IMR-90 (cell line): Measurements from ENCODE around the gene TRIO. TPM values are rescaled to one million over a fixed set of nuclear protein-coding genes. Genes with fewer than 3 reads are reported as not detected.

ENCODE experiments used
- ATAC-seq: fragments of 200-7000 bp; cut with Tn5 transposase; 2 replicates; pipeline ENCODE4 v1.9.1; 2020; ENCODE audit warnings: low read depth, mild to moderate bottlenecking, moderate library complexity
- BruUV-seq: library from RNA; stranded (reverse); fragments of 400-500 nt; replicated peaks from 2 replicates; lab custom pipeline; 2021; lab: Mats Ljungman, UMichigan
- CTCF ChIA-PET: fragments of 300-600 bp; formaldehyde crosslinking; extraction: SDS; loops from one replicate; lab custom pipeline; 2021; ENCODE audit warnings: antibody characterized with exemption; lab: Yijun Ruan, JAX
- POLR2A ChIA-PET: fragments of 300-600 bp; sonication (Branson Sonifier 250); formaldehyde crosslinking; loops from one replicate; lab custom pipeline; 2022; ENCODE audit warnings: antibody characterized with exemption; ENCODE audit not compliant: unreplicated experiment; lab: Charles Lee
- DNase-seq: peaks from one replicate; pipeline ENCODE4 v3.0.0; 2013
- H2AFZ ChIP-seq: replicated peaks from 2 replicates; pipeline ENCODE3; 2013; ENCODE audit warnings: low read length, mild to moderate bottlenecking; ENCODE audit not compliant: poor library complexity
- H2AK5ac ChIP-seq: 2 replicates; pipeline ENCODE4 v1.6.1; 2013; ENCODE audit warnings: low read depth, low read length, inconsistent platforms
- H2AK9ac ChIP-seq: replicated peaks from 2 replicates; pipeline ENCODE3; 2013; ENCODE audit warnings: mild to moderate bottlenecking, low read depth, low read length, moderate library complexity; ENCODE audit not compliant: poor library complexity
- H2BK120ac ChIP-seq: 2 replicates; pipeline ENCODE4 v1.6.1; 2013; ENCODE audit warnings: low read depth, low read length, inconsistent platforms
- H2BK15ac ChIP-seq: 3 replicates; pipeline ENCODE4 v1.6.1; 2013; ENCODE audit warnings: low read depth, low read length, inconsistent platforms
- H2BK20ac ChIP-seq: 2 replicates; pipeline ENCODE4 v1.6.1; 2013; ENCODE audit warnings: low read depth, mild to moderate bottlenecking, inconsistent platforms, low read length, moderate library complexity
- H2BK5ac ChIP-seq: 2 replicates; pipeline ENCODE4 v1.6.1; 2013; ENCODE audit warnings: mild to moderate bottlenecking, low read depth, low read length, inconsistent platforms; ENCODE audit not compliant: poor library complexity, severe bottlenecking
- H3K14ac ChIP-seq: replicated peaks from 2 replicates; pipeline ENCODE4 v1.6.1; 2013; ENCODE audit warnings: low read depth, low read length, inconsistent platforms
- H3K18ac ChIP-seq: 2 replicates; pipeline ENCODE4 v1.6.1; 2013; ENCODE audit warnings: low read depth, low read length, control low read depth
- H3K23ac ChIP-seq: 2 replicates; pipeline ENCODE4 v1.6.1; 2013; ENCODE audit warnings: low read depth, low read length, inconsistent platforms
- H3K27ac ChIP-seq: 2 replicates; pipeline ENCODE4 v1.5.1; 2013; ENCODE audit warnings: mild to moderate bottlenecking, control low read depth, low read length; ENCODE audit not compliant: insufficient read depth
- H3K27me3 ChIP-seq: 2 replicates; pipeline ENCODE4 v1.6.1; 2013; ENCODE audit warnings: low read length; ENCODE audit not compliant: control insufficient read depth, insufficient read depth
- H3K36me3 ChIP-seq: 2 replicates; pipeline ENCODE4 v1.6.1; 2013; ENCODE audit warnings: low read length, mixed read lengths; ENCODE audit not compliant: control insufficient read depth, insufficient read depth
- H3K4ac ChIP-seq: 2 replicates; pipeline ENCODE4 v1.6.1; 2013; ENCODE audit warnings: low read depth, low read length, inconsistent platforms
- H3K4me1 ChIP-seq: 2 replicates; pipeline ENCODE4 v1.6.1; 2013; ENCODE audit warnings: low read length, mixed read lengths; ENCODE audit not compliant: control insufficient read depth, insufficient read depth
- H3K4me2 ChIP-seq: 2 replicates; pipeline ENCODE4 v1.6.1; 2013; ENCODE audit warnings: low read depth, mild to moderate bottlenecking, control low read depth, low read length, moderate library complexity
- H3K4me3 ChIP-seq: 2 replicates; pipeline ENCODE4 v1.5.1; 2013; ENCODE audit warnings: low read depth, mild to moderate bottlenecking, control low read depth, low read length, moderate library complexity; ENCODE audit not compliant: insufficient read depth
- H3K56ac ChIP-seq: 2 replicates; pipeline ENCODE4 v1.6.1; 2013; ENCODE audit warnings: low read length, inconsistent platforms; ENCODE audit not compliant: insufficient read depth; ENCODE audit errors: extremely low read depth
- H3K79me1 ChIP-seq, 2 experiments: 2 replicates each; pipeline ENCODE4 v1.6.1; 2013; ENCODE audit warnings: low read length in 2 of 2, inconsistent platforms in 1 of 2, low read depth in 1 of 2
- H3K9ac ChIP-seq: 2 replicates; pipeline ENCODE4 v1.6.1; 2013; ENCODE audit warnings: low read depth, low read length, control low read depth
- H3K9me1 ChIP-seq: 2 replicates; pipeline ENCODE4 v1.6.1; 2013; ENCODE audit warnings: low read length, inconsistent platforms; ENCODE audit not compliant: insufficient read depth
- H3K9me3 ChIP-seq: 2 replicates; pipeline ENCODE4 v1.6.1; 2013; ENCODE audit warnings: low read length; ENCODE audit not compliant: control insufficient read depth, insufficient read depth
- H4K20me1 ChIP-seq: 2 replicates; pipeline ENCODE4 v1.6.1; 2013; ENCODE audit warnings: low read length, inconsistent platforms; ENCODE audit not compliant: insufficient read depth
- H4K5ac ChIP-seq: 2 replicates; pipeline ENCODE4 v1.6.1; 2013; ENCODE audit warnings: mild to moderate bottlenecking, low read depth, low read length, control low read depth
- H4K8ac ChIP-seq, 2 experiments: 2 replicates each; pipeline ENCODE4 v1.6.1; 2013; ENCODE audit warnings: low read depth in 2 of 2, low read length in 2 of 2, control low read depth in 1 of 2, inconsistent platforms in 1 of 2
- H4K91ac ChIP-seq: 2 replicates; pipeline ENCODE4 v1.6.1; 2013; ENCODE audit warnings: low read depth, low read length, inconsistent platforms; ENCODE audit not compliant: insufficient read depth
- RAD21 ChIP-seq: IDR thresholded peaks from 2 replicates; pipeline ENCODE4 v1.6.1; 2012; ENCODE audit warnings: low read length, improper control_type of control experiment
- USF2 ChIP-seq: fragments of 150-350 bp; IDR thresholded peaks from 2 replicates; pipeline ENCODE4 v1.6.1; 2017; ENCODE audit warnings: mild to moderate bottlenecking, antibody characterized with exemption, low read length, low read depth
- WGBS, 2 experiments: methylation state at CpG; one replicate each; pipeline versions ENCODE4 v1.1.5 to v1.1.7; 2013; ENCODE audit warnings: missing lambda C conversion rate in 2 of 2; ENCODE audit not compliant: insufficient read length in 1 of 2; ENCODE audit errors: extremely low coverage in 2 of 2; 5-methylcytosine and 5-hydroxymethylcytosine counted together
- dilution Hi-C: fragments of 300-500 bp; cut with HindIII; formaldehyde crosslinking; loops from one replicate; pipeline ENCODE4 v1.14.3; 2018; ENCODE audit warnings: low sequenced_read_pairs; ENCODE audit not compliant: unreplicated experiment
- in situ Hi-C: fragments of 300-500 bp; cut with MboI; formaldehyde crosslinking; loops from 3 replicates; pipeline ENCODE4 v1.14.3; 2019; ENCODE audit warnings: low sequenced_read_pairs, inconsistent platforms, mixed read lengths
- intact Hi-C: fragments of 100-400 bp; cut with micrococcal nuclease; formaldehyde crosslinking; loops from 2 replicates; pipeline ENCODE4 v1.10.0; 2022
- polyA plus RNA-seq, 3 experiments: library from polyadenylated mRNA; depleted of rRNA; stranded (reverse); fragments of >200 nt; gene quantifications; 2 replicates each; pipeline ENCODE4 v1.2.3, GENCODE V29; 2012; ENCODE audit warnings: low replicate concordance in 1 of 3
- total RNA-seq: library from RNA; depleted of rRNA; stranded (reverse); fragments of >200 nt; gene quantifications from 2 replicates; pipeline ENCODE4 v1.2.3, GENCODE V29; 2012

TRIO gene
- total and polyA plus RNA-seq, 2 of the 4 experiments (the other 2 are of a cell fraction): 206 to 522 TPM

- ChIA-PET POLR2A (no interaction called here), CTCF (interaction anchor here (0.6 kb wide), 1 partner anchor 58 kb away, joined by 3 read pairs; no protein-coding TSS in a partner anchor)
- no peak overlapping the region; the same call in 1 of the 2 replicates for H3K18ac ChIP-seq
- H3K4me3 ChIP-seq: no peak overlapping the region
- H4K8ac ChIP-seq: peak overlapping the region in 1 of 2 experiments; percentile 34; a peak in 2 of 4 replicates
- no peak overlapping the region for H3K56ac ChIP-seq
- H2AK9ac ChIP-seq: no peak overlapping the region
- H4K91ac ChIP-seq: peak overlapping the region; percentile 7; the same call in 1 of the 2 replicates
- ATAC-seq (0 out of 2 replicates have a peak, but pooled peaks have one; percentile 10), DNase-seq (no peak)
- H3K27ac ChIP-seq: peak overlapping the region; percentile 2; the same call in 1 of the 2 replicates
- H3K9me1 ChIP-seq: peaks cover 41% of the 10 kb centered on the region
- no peak overlapping the region for H3K9ac ChIP-seq
- in situ Hi-C loops (no loop called here), dilution Hi-C loops (no loop called here), intact Hi-C loops (no loop called here)
- H3K4me1 ChIP-seq: peaks cover 49% of the 10 kb centered on the region
- no TSS peak for BruUV-seq
- no peak overlapping the region; the same call in 1 of the 2 replicates for H3K23ac ChIP-seq
- no peak overlapping the region for H4K5ac ChIP-seq
- no peaks in the 10 kb centered on the region for H3K9me3 ChIP-seq
- WGBS, 2 experiments: no CpG with 5 or more reads among the region's 7 CpGs
- TF ChIP-seq RAD21 (no peak), USF2 (no peak)
- H4K20me1 ChIP-seq: peaks cover 99% of the 10 kb centered on the region
- peak overlapping the region; percentile 44; the same call in 1 of the 2 replicates for H3K14ac ChIP-seq
- H3K4me2 ChIP-seq: peak overlapping the region; percentile 21; the same call in 1 of the 2 replicates
- no peak overlapping the region for H2AFZ ChIP-seq
- no peak overlapping the region for H2BK20ac ChIP-seq
- H3K36me3 ChIP-seq: peaks cover 11% of the 10 kb centered on the region
- no peaks in the 10 kb centered on the region for H3K27me3 ChIP-seq
- peak overlapping the region; percentile 19 for H3K4ac ChIP-seq
- no peak overlapping the region for H2BK120ac ChIP-seq
- peaks cover 0 to 63% of the 10 kb centered on the region in 2 experiments; a peak in 2 of 4 replicates for H3K79me1 ChIP-seq
- H2BK15ac ChIP-seq: no peak overlapping the region
- H2BK5ac ChIP-seq: peak overlapping the region; percentile 65
- 0 out of 2 replicates have a peak overlapping the region, but pooled peaks have one; percentile 61 for H2AK5ac ChIP-seq
Observed at GRCh38 chr5:14216902-14217301, 73.8 kb downstream of the TRIO start.
